Activated CD8-positive, alpha-beta memory T cell treated with anti-CD3 and anti-CD28 coated beads for 24 hours (primary cell): ENCODE measurements around the gene RBM10.

Experiments used
- DNase-seq: peaks from one replicate; pipeline ENCODE4 v3.0.0-alpha.2; 2020

RBM10 gene

GRCh38 chrX:47151435-47151834 is 6.4 kb downstream of the RBM10 start:
- DNase-seq, result no peak

DNA sequence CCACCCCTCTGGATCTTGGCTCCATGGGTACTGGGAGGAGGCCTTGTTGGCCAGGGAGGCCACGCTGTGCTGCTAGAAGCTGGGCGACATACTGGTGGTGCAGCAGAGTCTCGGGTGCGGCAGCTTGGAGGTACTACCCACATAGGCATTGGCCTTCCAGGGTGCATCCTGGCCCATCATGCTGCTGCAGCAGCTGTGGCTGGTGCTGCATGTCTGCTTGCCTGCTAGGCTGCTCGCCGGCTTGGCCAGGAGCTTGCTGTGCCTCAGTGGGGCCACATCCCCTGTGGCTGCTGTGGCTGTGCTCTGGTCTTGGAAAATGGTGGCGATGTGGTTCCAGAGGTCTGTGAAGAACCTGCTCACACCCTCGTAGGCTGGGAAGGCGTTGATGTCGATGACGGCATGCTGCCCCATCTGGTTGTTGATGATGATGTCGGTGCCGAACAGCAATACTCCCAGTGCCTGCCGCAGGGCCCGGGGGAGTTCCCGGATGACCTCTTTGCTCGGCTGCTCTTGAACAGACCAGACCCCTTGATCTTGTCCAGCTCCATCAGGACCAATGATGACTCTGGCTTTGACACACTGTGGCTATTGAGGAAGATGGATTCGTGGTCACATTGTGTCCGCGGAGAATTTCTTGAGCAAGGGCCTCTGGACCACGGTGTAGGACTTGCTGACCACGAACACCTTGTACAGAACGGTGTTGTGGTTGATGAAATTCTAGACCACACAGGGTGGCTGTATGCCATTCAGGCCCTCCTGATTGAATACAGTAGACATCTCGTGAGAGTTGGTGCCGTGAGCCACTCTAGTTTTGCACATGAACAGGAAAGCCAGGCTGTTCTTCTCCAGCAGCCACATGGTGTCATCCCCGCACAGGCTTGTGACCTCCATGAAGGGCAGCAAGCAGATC is 11.8 kb downstream of the RBM10 start:
- no peak for DNase-seq

DNA sequence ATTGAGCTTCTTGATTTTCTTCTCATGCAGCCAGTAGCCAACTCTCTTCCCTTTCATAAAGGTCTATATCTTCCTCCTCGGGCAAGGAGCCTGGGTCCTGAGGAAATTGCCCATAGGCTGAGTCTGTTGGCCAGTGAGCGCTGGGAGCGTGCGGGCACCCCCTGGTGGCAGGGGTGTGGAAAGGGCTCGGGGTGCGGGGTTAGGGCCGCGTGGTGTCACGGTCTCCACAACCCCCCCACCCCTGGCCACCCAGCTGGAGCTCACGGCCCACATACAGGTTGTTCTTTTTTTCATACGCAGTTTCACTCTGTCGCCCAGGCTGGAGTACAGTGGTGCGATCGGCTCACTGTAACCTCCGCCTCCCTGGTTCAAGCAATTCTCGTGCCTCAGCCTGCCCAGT is 13.1 kb downstream of the RBM10 start:
- no peak for DNase-seq

DNA sequence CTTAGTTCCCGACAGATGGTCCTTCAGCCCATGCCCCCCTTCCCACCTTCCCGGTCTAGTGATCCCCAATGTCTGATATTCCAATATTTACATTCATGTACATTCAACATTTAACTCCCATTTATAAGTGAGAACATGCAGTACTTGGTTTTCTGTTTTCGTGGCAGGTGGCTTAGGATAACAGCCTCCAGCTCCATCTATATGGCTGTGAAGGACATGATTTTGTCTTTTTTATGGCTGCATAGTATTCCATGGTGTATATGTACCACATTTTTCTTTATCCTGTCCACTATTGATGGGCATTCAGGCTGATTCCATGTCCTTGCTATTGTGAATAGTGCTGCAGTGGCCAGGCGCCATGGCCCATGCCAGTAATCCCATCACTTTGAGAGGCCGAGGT is 13.8 kb downstream of the RBM10 start:
- no peak for DNase-seq

- no peak for DNase-seq
These were observed 15.8 kb downstream of the RBM10 start for GRCh38 chrX:47160781-47161180.

DNA sequence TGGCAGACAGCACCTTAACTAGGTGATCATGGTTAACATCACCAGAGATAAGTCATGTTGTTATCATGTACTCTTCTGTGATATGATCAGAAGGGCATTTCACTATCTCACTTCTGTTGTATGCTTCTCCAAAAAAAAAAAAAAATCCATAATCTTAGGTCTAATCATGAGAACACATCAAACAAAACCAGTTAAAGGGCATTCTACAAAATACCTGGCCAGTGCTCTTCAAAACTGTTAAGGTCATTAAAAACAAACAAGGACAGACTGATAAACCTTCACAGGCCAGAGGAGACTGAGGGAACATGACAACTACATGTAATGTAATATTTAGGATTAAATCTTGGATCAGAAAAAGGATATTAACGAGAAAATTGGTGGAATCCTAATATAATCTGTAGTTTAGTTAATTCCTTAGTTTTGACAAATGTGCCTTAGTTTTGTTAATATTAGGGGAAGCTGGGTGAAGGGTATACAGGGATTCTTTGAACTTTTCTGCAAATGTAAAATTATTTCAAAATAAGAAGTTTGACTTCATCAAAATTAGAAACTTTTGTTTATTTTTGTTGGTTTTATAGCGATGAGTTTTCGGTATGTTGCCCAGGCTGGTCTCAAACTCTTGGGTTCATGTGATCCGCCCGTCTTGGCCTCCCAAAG is 18.0 kb downstream of the RBM10 start:
- DNase-seq, result no peak

DNA sequence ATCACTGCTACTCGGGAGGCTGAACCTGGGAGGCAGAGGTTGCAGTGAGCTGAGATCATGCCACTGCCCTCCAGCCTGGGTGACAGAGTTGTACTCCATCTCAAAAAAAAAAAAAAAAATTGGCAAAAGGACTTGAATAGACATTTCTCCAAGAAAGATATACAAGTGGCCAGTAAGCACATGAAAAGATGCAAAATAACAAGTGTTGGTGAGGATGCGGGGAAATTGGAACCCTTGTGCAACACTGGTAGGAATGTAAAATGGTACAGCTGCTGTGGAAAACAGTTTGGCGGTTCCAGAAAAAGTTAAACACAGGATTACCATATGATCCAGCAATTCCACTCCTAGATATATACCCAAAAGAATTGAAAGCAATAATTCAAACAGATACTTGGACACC is 19.4 kb downstream of the RBM10 start:
- DNase-seq, result no peak

DNA sequence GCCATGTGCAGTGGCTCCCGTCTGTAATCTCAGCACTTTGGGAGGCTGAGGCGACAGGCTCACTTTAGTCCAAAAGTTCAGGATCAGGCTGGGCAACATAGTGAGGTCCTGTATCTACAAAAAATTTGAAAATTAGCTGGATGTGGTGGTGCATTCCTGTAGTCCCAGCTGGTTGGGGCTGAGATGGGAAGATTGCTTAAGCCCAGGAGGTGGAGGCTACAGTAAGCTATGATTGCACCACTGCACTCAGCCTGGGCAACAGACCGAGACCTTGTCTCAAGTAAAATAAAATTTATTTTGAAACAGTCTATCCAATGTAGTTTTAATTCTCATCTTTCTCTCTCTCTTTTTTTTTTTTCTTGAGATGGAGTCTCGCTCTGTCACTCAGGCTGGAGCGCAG is 21.1 kb downstream of the RBM10 start:
- peak; percentile 24 for DNase-seq

DNA sequence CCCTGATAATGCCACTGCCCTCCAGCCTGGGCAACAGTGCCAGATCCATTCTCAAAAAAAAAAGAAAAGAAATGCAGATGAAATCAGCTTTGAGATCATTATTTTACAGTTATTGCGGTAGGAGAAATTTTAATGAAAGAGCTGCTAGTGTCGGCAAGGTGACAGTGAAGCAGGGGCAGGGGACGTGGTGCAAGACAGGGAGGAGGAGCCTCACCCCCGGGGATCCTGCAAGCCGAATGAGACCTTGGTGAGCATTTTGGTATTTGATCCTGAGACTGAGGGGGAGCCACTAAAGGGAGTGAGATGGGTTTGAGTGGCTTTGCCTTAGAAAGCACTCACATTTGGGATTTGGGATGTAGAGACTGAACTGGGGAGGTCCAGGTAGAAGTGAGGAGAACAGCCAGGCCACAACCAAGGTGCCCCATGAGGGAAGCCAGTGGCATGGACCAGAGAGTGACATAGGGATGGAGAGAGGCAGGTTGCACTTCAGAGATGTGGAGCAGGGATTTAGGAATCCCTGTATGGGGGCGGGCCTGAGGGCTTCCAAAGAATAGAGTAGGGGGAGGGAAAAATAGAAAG is 23.6 kb downstream of the RBM10 start:
- DNase-seq, result no peak

DNA sequence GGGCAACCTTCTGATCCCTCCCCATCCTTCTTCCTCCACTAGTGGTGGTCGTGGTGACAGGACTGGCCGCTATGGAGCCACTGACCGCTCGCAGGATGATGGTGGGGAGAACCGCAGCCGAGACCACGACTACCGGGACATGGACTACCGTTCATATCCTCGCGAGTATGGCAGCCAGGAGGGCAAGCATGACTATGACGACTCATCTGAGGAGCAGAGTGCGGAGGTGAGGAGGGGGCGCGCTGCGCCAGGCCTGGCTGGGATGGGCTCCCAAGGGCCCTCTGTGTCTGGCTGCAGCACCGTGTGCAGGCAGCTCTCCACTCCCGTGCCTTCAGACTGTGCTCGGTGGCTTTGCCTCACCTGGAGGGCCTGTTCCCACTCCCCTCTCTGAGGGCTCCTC is 24.3 kb downstream of the RBM10 start:
- no peak for DNase-seq

- peak; percentile 54 for DNase-seq
These were observed 24.9 kb downstream of the RBM10 start for GRCh38 chrX:47169726-47170515.

DNA sequence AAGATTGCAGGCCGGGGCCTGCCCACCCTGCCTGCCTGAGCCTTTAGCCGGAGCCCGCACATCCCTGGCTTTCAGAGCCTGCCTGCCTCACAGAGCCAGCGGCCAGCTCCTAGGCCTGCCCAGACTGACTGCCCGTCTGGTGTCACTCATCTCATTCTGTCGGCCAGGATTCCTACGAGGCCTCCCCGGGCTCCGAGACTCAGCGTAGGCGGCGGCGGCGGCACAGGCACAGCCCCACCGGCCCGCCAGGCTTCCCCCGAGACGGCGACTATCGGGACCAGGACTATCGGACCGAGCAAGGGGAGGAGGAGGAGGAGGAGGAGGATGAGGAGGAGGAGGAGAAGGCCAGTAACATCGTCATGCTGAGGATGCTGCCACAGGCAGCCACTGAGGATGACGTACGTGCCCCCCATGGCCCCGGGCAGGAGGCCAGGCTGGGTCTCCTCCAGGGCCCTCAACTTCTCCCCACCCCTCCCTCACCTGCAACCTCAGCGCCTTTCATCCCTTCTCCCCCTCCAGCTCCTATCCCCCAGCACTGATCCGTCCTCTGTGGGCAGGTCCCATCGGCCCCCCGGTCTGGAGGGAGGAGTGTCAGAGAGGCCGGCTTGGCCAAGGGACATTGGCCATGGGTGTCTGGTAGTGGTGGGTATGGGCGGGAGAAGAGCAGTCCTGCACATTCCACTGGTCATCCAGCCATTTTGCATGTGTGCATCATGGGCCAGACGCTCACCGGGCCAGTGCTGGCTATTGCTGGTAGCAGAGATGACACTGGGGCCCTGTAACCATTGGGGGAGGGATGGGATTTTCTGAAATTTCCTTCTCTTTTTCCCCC is 26.1 kb downstream of the RBM10 start:
- no peak for DNase-seq

DNA sequence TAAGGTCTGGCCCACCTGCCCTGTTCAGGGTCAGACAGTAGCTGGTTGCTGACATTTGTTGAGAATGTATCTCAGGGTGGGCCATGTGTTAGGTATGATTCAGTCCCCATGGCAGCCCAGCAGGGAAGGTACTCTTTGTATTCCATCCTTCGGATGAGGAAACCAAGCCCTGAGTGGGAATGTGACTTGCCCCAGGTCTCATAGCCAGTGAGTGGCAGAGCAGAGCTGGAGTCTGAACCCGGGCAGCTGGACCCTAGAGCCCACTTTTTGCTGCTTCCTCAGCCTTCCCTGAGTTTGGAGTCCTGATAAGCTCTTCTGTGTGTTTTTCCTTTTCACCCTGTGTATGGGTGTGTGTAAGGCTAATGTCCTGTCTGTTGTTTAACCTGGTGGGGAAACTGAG is 27.0 kb downstream of the RBM10 start:
- no peak for DNase-seq

GRCh38 chrX:47172549-47172948 is 27.5 kb downstream of the RBM10 start:
- no peak for DNase-seq

- DNase-seq, result peak; percentile 50
These were observed 28.2 kb downstream of the RBM10 start for GRCh38 chrX:47172971-47173792.

DNA sequence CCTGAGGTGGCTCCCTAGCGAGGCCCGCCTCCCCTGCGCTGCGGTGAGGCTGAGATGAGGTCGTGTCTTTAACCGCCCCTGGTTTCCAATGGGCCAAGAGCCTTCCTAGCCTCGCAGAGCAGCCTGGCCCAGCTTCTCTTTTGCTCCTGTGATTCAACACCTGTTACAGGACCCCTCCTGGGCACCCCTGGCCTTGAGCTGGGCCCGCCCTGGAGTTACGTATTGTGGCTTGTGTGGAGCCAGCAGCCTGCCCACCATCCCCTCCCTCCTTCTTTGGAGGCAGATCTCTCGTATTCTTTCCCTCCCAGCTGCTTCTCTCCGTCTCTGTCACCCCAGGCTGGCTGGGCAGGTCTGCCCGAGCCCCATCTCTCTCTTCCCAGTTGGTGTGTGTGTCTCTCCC is 29.4 kb downstream of the RBM10 start:
- DNase-seq, result no peak

GRCh38 chrX:47174846-47175587 is 30.0 kb downstream of the RBM10 start:
- no peak for DNase-seq

- no peak for DNase-seq
These were observed 30.6 kb downstream of the RBM10 start for GRCh38 chrX:47175588-47175980.

DNA sequence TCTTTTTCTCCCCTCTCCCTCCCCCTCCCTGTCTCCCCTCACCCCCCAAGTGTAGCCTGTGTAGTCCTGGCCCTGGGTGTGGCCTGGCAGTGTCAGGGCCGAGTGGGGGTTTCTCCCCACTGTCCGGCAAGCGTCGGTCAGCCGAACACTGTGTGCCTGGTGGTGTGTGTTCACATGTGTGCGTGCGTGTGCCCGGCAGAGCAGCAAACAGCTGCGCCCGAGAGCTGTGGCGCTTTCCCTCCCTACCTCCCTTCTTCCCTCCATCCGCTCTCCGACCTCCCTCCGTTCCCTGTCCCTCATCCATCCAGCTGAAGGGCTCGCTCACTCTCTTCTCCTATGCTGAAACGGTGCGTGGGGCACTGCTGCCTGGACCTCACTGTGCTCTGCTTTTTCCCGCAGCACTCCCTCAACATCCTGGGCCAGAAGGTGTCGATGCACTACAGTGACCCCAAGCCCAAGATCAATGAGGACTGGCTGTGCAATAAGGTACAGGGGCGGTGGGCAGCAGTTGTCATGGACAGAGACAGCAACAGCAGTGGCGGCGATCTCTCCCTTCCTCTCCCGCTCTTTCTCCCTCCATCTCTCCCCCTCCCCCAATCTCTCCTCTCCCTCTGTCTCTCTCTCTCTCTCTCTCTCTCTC is 31.2 kb downstream of the RBM10 start:
- DNase-seq, result no peak

GRCh38 chrX:47177079-47177478 is 32.1 kb downstream of the RBM10 start:
- no peak for DNase-seq
